Activated CD4-positive, alpha-beta memory T cell treated with anti-CD3 and anti-CD28 coated beads, Interleukin-2, amount 10 ng/mL, durations not matched to agents 7 days and 5 days (primary cell): ENCODE data around the gene PGGT1B. TPM values are rescaled to one million over a fixed set of nuclear protein-coding genes. Genes with fewer than 3 reads are reported as not detected.

Experiments used
- CTCF ChIA-PET: fragments of 350-600 bp; sonication (Branson Sonifier 250); formaldehyde crosslinking; loops from one replicate; lab custom pipeline; 2021; ENCODE audit warnings: antibody characterized with exemption, inconsistent platforms; lab: Charles Lee
- POLR2A ChIA-PET: fragments of 350-600 bp; sonication (Branson Sonifier 250); formaldehyde crosslinking; loops from one replicate; lab custom pipeline; 2021; ENCODE audit warnings: antibody characterized with exemption; lab: Charles Lee
- DNase-seq: peaks from one replicate; pipeline ENCODE4 v3.0.0-alpha.2; 2020
- H3K27ac Mint-ChIP-seq: one replicate; pipeline ENCODE4 v1.8.0; 2021; ENCODE audit warnings: mild to moderate bottlenecking, mixed read lengths
- H3K27me3 Mint-ChIP-seq: one replicate; pipeline ENCODE4 v1.8.0; 2021; ENCODE audit warnings: mixed read lengths
- H3K36me3 Mint-ChIP-seq: one replicate; pipeline ENCODE4 v1.8.0; 2021; ENCODE audit warnings: low read depth, mixed read lengths
- H3K4me1 Mint-ChIP-seq: one replicate; pipeline ENCODE4 v1.8.0; 2021; ENCODE audit warnings: mixed read lengths
- H3K4me3 Mint-ChIP-seq: one replicate; pipeline ENCODE4 v1.8.0; 2021; ENCODE audit warnings: mild to moderate bottlenecking, mixed read lengths
- H3K9me3 Mint-ChIP-seq: one replicate; pipeline ENCODE4 v1.8.0; 2021; ENCODE audit warnings: mixed read lengths
- total RNA-seq, 2 experiments: library from RNA; stranded (reverse); gene quantifications; one replicate each; pipeline ENCODE4 v1.2.3, GENCODE V29; 2021

Gene PGGT1B
- 10 to 100 TPM; 43.4 to 43.6 TPM for total RNA-seq

DNA sequence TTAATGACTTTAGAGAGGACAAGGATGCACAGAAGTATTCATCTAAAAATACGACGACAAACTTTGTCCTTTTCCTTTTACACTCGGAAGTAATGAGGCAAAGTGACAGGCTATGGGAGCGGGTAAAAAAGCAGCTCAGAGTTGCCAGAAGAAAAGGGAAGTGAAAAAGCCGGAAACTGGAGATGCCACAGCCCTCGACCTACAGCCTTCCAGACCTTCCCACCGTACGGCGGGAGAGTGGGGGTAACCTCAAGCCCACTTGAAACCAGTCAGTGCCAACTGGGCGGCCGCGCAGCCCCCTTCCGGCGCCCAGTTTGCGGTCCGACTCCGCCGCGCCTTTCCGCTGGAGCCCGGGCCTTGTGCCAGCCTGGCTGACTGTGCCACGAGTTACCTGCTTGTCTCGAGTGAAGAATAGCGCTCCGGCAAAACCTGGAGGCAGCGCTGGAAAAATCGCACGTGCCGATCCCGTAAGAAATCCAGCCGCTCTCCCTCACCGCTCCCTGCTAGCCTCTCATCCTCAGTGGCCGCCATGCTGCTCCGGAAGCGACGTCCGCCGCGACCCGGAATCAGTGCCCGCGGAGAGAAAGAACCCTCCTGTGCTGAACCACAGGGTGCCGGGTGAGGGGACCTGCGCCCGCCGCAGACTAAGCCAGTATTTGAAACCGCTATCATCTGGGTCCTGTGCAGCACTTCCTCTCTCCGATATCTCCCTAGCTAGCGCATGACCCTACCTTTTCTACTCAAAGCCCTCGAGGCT lies at the start of gene PGGT1B:
PGGT1B (minus strand) TSS at position 557 of the 757 bp plus-strand sequence; CDS start at position 531, 26 bp downstream.
- CTCF ChIA-PET = interaction anchor here (0.6 to 2.1 kb wide), 5 partner anchors 11 to 806 kb away, joined by 3 to 7 read pairs (median 4); partner anchors contain the start of gene TICAM2
- Mint-ChIP-seq H3K4me3 (peak within 1 kb of the TSS; percentile 98), H3K36me3 (peaks cover 12% of the 10 kb centered on the region), H3K9me3 (no peaks in the 10 kb centered on the region), H3K27ac (peak within 1 kb of the TSS; percentile 90), H3K27me3 (no peaks in the 10 kb centered on the region), H3K4me1 (peaks cover 35% of the 10 kb centered on the region)
- peak; percentile 78 for DNase-seq
- POLR2A ChIA-PET = interaction anchor here (0.6 to 2.3 kb wide), 8 partner anchors 15 to 578 kb away, joined by 3 to 17 read pairs (median 4); partner anchors contain the start of genes CCDC112 and FEM1C

DNA sequence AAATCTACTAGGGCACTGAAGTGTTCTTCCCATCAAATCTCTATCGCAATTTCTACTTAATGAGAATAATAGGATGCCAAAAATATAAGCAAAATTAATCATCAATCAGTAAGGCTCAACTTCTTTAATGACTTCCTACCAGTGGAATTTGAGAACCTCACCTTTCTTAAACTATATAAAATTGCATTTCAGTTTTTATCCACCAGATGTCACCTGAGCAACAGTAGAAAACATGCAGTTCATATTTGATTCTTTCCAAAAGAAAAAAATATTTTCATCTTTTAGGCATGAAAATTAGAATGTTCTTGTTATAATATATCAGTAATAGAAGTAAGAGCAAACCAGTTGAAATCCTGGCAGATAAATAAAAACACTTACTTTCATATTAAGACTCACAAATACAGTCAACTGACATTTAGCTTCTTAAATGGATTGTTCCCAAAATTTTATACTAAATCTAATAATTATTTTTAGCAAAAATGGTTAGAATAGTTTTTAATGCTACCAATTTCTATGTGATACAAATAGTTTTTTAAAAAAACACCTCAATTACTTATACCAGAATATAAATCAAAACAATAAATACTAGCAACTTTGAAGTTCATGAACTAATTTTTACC lies 47.2 kb upstream of the PGGT1B start:
- no peaks in the 10 kb centered on the region for H3K4me1 Mint-ChIP-seq
- no peaks in the 10 kb centered on the region for H3K9me3 Mint-ChIP-seq
- no peaks in the 10 kb centered on the region for H3K36me3 Mint-ChIP-seq
- no peak for DNase-seq
- H3K27me3 Mint-ChIP-seq = peaks cover 37% of the 10 kb centered on the region
- CTCF ChIA-PET = interaction anchor here (0.6 to 8.9 kb wide), 17 partner anchors 10 to 529 kb away, joined by 3 to 149 read pairs (median 4); partner anchors contain the start of genes CCDC112 and FEM1C
- no peak overlapping the region for H3K27ac Mint-ChIP-seq
- POLR2A ChIA-PET = interaction anchor here (0.9 kb wide), 1 partner anchor 234 kb away, joined by 3 read pairs; the partner anchor contains the start of gene FEM1C
- H3K4me3 Mint-ChIP-seq = no peak overlapping the region

DNA sequence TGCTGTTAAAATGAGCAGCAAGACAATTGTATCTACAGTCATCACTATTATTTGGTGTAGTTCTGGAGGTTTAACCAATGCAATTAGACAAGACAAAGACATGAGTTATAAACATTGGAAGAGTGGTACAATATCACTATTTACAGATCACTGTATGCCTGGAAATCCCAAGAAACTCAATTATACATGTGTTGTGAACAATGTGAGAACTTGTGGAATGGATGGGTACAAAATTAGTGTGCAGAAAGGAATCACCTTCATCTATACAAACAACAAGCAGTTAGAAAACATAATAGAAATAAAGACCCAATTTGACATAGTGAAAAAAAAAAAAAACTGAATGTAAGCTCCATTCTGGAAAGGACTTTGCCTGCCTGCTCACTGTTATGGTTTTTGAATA lies 46.1 kb upstream of the PGGT1B start:
- Mint-ChIP-seq H3K4me1 (no peaks in the 10 kb centered on the region), H3K27me3 (peaks cover 39% of the 10 kb centered on the region), H3K36me3 (no peaks in the 10 kb centered on the region), H3K4me3 (no peak overlapping the region), H3K9me3 (no peaks in the 10 kb centered on the region), H3K27ac (no peak overlapping the region)
- DNase-seq = no peak
- ChIA-PET POLR2A (interaction anchor here (0.9 kb wide), 1 partner anchor 236 kb away, joined by 3 read pairs; the partner anchor contains the start of gene FEM1C), CTCF (interaction anchor here (0.7 to 8.9 kb wide), 18 partner anchors 11 to 281 kb away, joined by 3 to 149 read pairs (median 4); partner anchors contain the start of genes CCDC112 and FEM1C)

DNA sequence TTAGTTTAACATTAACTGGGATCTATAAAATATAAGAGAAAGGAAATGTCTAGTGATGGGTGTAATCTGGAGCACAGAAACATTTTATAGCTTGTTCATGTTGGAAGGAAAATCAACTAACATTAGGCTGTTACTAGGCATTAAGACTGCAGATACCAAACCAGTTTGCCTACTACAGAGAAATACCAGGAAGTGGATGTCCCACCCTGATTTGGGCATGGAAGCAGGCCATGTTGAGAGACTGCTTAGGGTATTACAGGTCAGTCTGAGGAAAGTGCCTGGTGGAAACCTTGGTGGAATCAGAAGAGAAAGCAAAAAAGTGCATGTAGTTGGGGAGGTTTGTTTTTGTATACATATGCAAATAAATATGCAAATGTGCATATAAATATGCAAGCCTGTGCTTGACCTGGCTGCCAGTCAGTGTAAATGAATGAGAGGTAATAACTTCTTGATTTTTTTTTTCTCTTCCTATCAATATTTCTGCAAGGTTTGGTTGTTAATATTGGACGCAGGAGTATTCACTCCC lies 43.4 kb upstream of the PGGT1B start:
- peaks cover under 1% of the 10 kb centered on the region for H3K4me1 Mint-ChIP-seq
- no peak overlapping the region for H3K27ac Mint-ChIP-seq
- H3K4me3 Mint-ChIP-seq = no peak overlapping the region
- DNase-seq = no peak
- H3K36me3 Mint-ChIP-seq = no peaks in the 10 kb centered on the region
- CTCF ChIA-PET = interaction anchor here (1.3 to 8.9 kb wide), 2 partner anchors 265 to 269 kb away, joined by 4 to 149 read pairs; no protein-coding TSS in a partner anchor
- POLR2A ChIA-PET = interaction anchor here (2.4 kb wide), 1 partner anchor 238 kb away, joined by 9 read pairs; the partner anchor contains the start of gene FEM1C
- peaks cover 46% of the 10 kb centered on the region for H3K27me3 Mint-ChIP-seq
- no peaks in the 10 kb centered on the region for H3K9me3 Mint-ChIP-seq

DNA sequence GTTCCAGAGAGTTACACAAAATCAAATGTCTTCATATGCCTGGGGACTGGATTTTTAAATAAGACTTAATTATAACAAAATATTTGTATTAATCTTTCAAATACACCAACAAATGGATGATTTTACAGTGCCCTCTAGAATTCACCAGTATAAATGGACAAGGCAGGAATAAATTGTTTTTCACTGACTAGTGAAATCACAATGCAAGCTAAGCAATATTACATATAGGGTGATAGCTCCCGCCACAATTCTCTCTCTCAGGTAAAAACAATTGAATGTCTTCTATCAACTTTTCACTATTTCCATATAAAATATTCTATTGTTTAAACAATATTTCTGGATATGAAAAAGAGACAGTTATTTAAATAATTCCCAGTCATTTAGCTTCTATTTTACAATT lies 41.8 kb upstream of the PGGT1B start:
- no peaks in the 10 kb centered on the region for H3K36me3 Mint-ChIP-seq
- ChIA-PET POLR2A (no interaction called here), CTCF (interaction anchor here (8.9 kb wide), 1 partner anchor 271 kb away, joined by 149 read pairs; no protein-coding TSS in a partner anchor)
- peaks cover 49% of the 10 kb centered on the region for H3K27me3 Mint-ChIP-seq
- H3K9me3 Mint-ChIP-seq = no peaks in the 10 kb centered on the region
- no peak for DNase-seq
- no peak overlapping the region for H3K27ac Mint-ChIP-seq
- H3K4me1 Mint-ChIP-seq = peaks cover 6% of the 10 kb centered on the region
- H3K4me3 Mint-ChIP-seq = no peak overlapping the region

DNA sequence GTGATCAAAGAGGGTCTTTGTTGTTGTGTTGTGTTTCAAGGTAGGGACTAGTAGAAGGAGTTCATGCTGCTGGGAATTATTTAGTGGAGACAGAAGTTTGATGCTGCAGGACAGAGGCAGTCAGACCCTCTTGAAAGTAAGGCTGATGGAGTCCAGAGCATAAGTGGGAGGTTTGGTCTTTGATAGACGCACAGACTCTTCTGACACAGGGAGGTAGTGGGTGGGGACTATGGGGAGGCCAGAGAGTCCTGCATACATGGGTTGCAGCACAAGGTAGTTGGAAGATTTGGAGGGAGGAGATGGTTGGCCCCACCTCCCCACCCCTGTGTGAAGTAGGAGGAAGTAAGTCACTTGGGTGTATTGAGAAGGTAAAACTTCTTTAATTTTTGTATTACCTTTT lies 36.1 kb upstream of the PGGT1B start:
- no peak overlapping the region for H3K27ac Mint-ChIP-seq
- peaks cover 12% of the 10 kb centered on the region for H3K4me1 Mint-ChIP-seq
- no peak overlapping the region for H3K4me3 Mint-ChIP-seq
- DNase-seq = no peak
- CTCF ChIA-PET = no interaction called here
- H3K9me3 Mint-ChIP-seq = no peaks in the 10 kb centered on the region
- peaks cover 45% of the 10 kb centered on the region for H3K27me3 Mint-ChIP-seq
- H3K36me3 Mint-ChIP-seq = no peaks in the 10 kb centered on the region
- POLR2A ChIA-PET = no interaction called here

DNA sequence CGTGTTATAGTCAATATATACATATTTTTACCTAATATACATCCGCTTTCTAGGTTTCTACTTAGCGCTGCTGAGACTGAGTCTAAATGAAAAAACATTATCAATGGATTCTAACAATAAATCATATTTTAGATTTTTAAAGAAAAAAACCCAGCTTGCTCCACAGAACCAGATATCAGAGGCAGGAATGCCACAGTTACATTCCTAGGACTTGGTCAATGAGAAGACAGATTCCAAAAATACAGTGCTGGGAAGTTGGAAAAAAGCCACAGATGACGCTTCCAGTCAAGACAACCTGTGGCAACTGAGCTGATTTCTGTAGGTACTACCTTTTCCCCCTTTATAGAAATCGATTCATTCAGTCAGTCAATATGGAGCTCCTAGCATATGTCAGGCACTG lies 34.4 kb upstream of the PGGT1B start:
- Mint-ChIP-seq H3K36me3 (no peaks in the 10 kb centered on the region), H3K27ac (no peak overlapping the region), H3K27me3 (peaks cover 45% of the 10 kb centered on the region), H3K4me3 (no peak overlapping the region), H3K4me1 (peaks cover 12% of the 10 kb centered on the region), H3K9me3 (peaks cover under 1% of the 10 kb centered on the region)
- ChIA-PET POLR2A (interaction anchor here (0.9 to 2.8 kb wide), 4 partner anchors 10 to 247 kb away, joined by 3 to 19 read pairs (median 11); partner anchors contain the start of genes FEM1C and PGGT1B), CTCF (interaction anchor here (1.0 to 1.6 kb wide), 3 partner anchors 12 to 277 kb away, joined by 4 to 6 read pairs (median 5); no protein-coding TSS in a partner anchor)
- DNase-seq = no peak

DNA sequence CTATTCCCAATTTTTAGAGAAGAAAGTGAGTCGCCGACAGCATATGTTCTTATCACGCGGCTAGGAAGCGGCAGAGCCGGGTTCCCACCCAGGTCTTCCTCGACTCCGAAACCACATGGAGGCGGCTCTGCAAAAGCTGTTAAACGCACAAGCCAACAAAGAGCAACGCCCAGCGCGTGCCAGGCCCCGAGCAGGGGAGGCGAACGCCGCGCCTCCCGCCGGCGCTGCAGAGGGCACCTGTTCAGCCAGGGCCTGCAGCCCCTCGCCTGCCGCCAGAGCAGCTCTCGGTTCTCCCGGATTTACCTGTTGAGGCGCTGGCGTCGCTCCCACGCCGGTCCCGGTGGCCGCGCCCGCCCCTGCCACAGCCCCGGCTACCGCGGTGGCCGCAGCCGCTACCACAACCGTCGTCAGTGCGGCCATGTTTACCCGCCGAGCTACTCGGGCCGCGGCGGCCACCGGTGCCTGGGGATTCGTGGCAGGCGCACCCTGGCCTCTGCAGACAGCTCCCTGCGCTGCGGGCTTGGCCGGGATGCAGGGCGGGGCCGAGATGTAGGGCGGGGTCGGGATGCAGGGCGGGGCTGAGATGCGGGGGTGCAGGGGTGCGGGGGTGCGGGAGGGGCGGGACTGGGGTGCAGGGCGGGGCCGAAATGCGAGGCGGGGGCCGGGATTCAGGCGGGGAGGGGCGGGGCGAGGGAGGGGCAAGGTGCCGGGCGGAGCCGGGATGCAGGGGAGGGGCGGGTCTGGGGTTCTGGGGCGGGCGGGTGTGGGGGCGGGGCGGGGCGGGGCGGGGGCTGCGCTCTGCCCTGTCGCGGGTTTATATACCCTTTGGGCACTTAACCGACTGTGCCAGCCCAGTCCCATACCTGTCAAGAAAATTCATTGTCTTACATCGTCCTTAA lies 33.7 kb upstream of the PGGT1B start, which contains the start of gene CCDC112:
CCDC112 (minus strand) TSS at position 531 of the 899 bp plus-strand sequence; CDS start at position 420, 111 bp downstream.
- POLR2A ChIA-PET = interaction anchor here (0.7 to 2.8 kb wide), 6 partner anchors 10 to 544 kb away, joined by 3 to 19 read pairs (median 6); partner anchors contain the start of genes ATG12, FEM1C, PGGT1B and TICAM2
- Mint-ChIP-seq H3K4me3 (peak within 1 kb of the TSS; percentile 76), H3K4me1 (peaks cover 12% of the 10 kb centered on the region), H3K9me3 (peaks cover 4% of the 10 kb centered on the region), H3K27ac (no peak within 1 kb of the TSS), H3K36me3 (no peaks in the 10 kb centered on the region), H3K27me3 (peaks cover 51% of the 10 kb centered on the region)
- peak; percentile 78 for DNase-seq
- CTCF ChIA-PET = interaction anchor here (1.1 to 1.6 kb wide), 2 partner anchors 14 to 278 kb away, joined by 4 to 6 read pairs; no protein-coding TSS in a partner anchor

DNA sequence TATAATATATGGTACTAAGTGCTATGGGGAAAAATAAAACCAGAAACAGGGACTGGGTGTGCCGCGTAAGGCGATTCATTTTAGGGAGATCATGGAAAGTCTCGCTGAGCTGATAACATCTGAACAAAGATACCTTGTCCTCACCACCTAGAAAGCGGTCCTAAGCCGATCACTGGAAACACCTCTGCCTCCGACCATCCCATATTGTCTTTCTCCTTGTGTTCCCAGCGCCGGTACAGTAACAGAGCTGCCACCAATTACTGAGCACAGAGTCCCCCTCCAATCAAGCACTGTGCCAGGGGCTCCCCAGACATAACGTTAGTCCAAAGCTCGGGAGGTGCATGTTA lies 33.1 kb upstream of the PGGT1B start:
- Mint-ChIP-seq H3K36me3 (no peaks in the 10 kb centered on the region), H3K27me3 (peaks cover 52% of the 10 kb centered on the region), H3K9me3 (peaks cover 4% of the 10 kb centered on the region), H3K4me3 (peak overlapping the region; percentile 76), H3K4me1 (peaks cover 8% of the 10 kb centered on the region), H3K27ac (no peak overlapping the region)
- CTCF ChIA-PET = interaction anchor here (1.1 to 1.6 kb wide), 2 partner anchors 14 to 279 kb away, joined by 4 to 6 read pairs; no protein-coding TSS in a partner anchor
- POLR2A ChIA-PET = interaction anchor here (0.7 to 2.8 kb wide), 6 partner anchors 9 to 545 kb away, joined by 3 to 19 read pairs (median 6); partner anchors contain the start of genes ATG12, FEM1C, PGGT1B and TICAM2
- no peak for DNase-seq

DNA sequence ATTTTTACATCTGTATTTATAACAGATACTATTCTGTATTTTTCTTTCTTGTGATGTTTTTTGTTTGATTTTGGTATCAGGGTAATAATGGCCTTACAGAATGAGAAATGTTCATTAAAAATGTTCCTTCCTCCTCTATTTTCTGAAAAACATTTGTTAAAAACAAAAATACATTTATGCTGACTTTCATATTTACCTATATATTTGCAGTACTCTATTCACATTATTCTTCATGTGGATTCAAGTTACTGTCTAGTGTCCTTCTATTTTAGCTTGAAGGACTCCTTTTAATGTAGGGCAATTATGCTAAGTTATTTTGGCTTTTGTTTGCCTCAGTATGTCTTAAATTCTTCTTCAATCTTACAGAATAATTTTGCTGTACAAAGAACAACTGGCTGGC lies 28.7 kb upstream of the PGGT1B start:
- ChIA-PET POLR2A (no interaction called here), CTCF (no interaction called here)
- Mint-ChIP-seq H3K9me3 (peaks cover 4% of the 10 kb centered on the region), H3K4me1 (peaks cover 6% of the 10 kb centered on the region), H3K27me3 (peaks cover 36% of the 10 kb centered on the region), H3K4me3 (no peak overlapping the region), H3K36me3 (no peaks in the 10 kb centered on the region), H3K27ac (no peak overlapping the region)
- DNase-seq = no peak

DNA sequence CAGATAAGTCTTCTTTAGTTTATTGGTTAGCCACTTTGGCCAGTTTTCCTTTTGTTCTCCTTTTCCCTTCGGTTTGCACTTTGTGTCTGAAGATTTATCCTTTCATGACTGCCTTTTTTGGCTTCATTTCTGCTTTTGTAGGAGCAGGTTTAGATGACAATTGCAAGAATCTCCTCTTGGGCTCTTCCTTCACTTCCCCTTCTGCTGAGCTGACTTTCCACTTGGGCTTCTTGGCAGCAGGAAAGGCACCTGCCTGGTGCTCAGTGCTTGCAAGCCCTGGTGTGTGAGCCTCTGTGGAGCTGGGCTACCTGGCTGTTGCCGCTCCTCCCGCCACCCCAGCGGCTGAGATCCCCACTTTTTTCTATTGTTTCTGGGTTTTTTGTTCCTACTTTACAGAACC lies 26.4 kb upstream of the PGGT1B start:
- Mint-ChIP-seq H3K4me3 (no peak overlapping the region), H3K36me3 (no peaks in the 10 kb centered on the region), H3K27ac (no peak overlapping the region), H3K27me3 (peaks cover 24% of the 10 kb centered on the region), H3K9me3 (peaks cover 4% of the 10 kb centered on the region), H3K4me1 (peaks cover 4% of the 10 kb centered on the region)
- ChIA-PET CTCF (no interaction called here), POLR2A (no interaction called here)
- no peak for DNase-seq
